ENCODE results near the gene SUSD6.

DNA sequence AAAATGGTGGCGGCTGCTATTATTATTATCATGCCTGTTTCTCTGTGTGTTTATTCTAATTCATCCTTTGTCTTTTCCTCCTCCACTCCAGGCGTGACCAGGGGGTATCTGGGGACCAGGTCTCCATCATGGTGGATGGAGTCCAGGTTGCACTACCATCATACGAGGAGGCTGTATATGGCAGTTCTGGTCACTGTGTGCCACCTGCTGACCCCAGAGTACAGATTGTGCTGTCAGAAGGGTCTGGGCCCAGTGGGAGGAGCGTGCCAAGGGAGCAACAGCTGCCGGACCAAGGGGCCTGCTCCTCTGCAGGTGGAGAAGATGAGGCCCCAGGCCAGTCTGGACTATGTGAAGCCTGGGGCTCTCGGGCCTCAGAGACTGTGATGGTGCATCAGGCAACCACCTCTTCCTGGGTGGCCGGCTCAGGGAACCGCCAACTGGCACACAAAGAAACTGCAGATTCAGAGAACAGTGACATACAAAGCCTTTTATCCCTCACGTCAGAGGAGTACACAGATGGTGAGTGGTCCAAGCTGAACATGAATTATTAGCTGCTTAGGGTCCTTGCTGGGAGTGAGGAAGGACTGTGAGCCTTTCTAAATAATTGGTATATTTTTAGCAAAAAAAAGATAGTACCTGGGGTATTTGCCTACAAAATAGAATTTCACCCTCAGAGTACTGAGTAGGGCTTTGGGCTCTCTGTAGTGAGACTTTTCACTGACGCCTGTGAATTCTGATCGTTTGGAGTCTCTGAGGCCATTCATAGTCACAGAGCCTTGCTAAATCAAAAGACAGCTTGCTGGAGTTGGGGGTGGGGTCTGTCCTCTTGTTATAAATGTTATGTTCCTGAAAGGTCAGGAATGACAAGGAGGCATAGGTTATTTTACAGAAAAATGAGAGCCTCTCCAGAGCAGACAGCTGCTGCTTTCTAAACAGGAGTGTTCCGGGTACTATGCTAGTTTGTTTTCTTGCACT lies 97.5 kb downstream of the SUSD6 start:
- TF ChIP-seq CTCF (IDR thresholded peaks at IDR 0.05) (no peak), POLR2A (IDR thresholded peaks at IDR 0.05) (no peak)
